GM12801 (cell line): ENCODE data around the gene SPANXA2.
"Not testable (repeated sequence)": the region's sequence is repeated elsewhere in the genome, so short reads cannot be mapped to it uniquely, and the experiment has no call there.

Source experiments
- TF ChIP-seq, protein P1 (sequence below): IDR thresholded peaks from one replicate; pipeline ENCODE4 v1.5.1; 2011; ENCODE audit warnings: control low read depth; ENCODE audit not compliant: insufficient read length; ENCODE audit errors: extremely low read depth

The SPANXA2 gene

GRCh38 chrX:141589408-141589807 lies at the start of gene SPANXA2:
SPANXA2 (plus strand) TSS chrX:141589708; CDS start chrX:141589768, 60 bp downstream.
- TF ChIP-seq, protein P1, sequence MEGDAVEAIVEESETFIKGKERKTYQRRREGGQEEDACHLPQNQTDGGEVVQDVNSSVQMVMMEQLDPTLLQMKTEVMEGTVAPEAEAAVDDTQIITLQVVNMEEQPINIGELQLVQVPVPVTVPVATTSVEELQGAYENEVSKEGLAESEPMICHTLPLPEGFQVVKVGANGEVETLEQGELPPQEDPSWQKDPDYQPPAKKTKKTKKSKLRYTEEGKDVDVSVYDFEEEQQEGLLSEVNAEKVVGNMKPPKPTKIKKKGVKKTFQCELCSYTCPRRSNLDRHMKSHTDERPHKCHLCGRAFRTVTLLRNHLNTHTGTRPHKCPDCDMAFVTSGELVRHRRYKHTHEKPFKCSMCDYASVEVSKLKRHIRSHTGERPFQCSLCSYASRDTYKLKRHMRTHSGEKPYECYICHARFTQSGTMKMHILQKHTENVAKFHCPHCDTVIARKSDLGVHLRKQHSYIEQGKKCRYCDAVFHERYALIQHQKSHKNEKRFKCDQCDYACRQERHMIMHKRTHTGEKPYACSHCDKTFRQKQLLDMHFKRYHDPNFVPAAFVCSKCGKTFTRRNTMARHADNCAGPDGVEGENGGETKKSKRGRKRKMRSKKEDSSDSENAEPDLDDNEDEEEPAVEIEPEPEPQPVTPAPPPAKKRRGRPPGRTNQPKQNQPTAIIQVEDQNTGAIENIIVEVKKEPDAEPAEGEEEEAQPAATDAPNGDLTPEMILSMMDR = not testable (repeated sequence)

DNA sequence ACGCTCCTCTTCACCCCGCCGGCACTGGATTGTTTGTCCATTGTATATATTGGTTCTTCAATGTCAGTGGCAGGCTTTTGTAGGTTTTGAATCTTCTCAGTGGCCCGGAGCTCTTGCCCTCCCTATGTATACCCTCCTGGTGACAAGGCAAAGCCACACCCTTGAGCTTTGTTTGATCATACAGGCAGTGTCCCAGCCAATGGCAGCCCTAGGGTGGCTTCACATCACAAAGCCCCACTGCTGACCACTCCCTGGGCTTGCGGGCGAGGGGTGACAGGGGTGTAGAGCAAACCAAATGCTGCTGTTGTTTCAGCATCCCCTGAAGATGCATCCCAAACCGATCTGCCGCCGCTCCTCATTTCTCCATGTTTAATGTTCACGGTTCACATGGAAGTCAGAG lies 4.9 kb upstream of the SPANXA2 start, which contains the start of gene SPANXA1:
SPANXA1 (minus strand) TSS at position 101 of the 400 bp plus-strand sequence; CDS start at position 41, 60 bp downstream.
- TF ChIP-seq, protein P1 = not testable (repeated sequence)

DNA sequence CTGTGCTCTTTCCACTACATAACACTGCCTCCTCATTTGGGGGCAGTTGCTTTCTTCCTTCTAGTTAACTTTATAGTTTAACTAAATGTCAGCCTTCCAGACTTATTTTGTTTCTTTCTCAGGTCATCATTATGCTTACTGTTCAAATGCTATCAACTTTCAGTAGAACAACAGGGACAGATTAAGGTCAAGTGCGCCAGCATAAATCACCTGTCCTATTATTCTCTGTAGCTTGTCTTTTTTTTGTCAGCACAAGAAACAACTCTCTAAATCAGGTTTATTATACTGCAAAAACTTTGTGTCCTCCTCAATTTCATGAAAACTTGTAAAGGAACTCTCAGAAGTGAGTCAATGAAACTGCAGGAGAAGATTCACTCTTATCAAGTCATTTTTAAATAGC lies 19.6 kb downstream of the SPANXA2 start:
- TF ChIP-seq, protein P1 = no peak

GRCh38 chrX:141619336-141619735 lies 29.8 kb downstream of the SPANXA2 start:
- TF ChIP-seq, protein P1 = no peak

- TF ChIP-seq, protein P1 = no peak
These were observed 42.6 kb downstream of the SPANXA2 start for GRCh38 chrX:141632124-141632523.

GRCh38 chrX:141638550-141638949 lies 49.0 kb downstream of the SPANXA2 start:
- TF ChIP-seq, protein P1 = no peak
